ENCODE data around the gene VWA5B1.

The VWA5B1 gene

GRCh38 chr1:20322081-20322824, 31.6 kb downstream of the VWA5B1 start:
- DNase-seq (ENCODE audit: low spot score) = no peak

- DNase-seq (ENCODE audit: low spot score) = no peak
These were observed 32.3 kb downstream of the VWA5B1 start for GRCh38 chr1:20322825-20323612.

- no peak for DNase-seq (ENCODE audit: low spot score)
These were observed 32.9 kb downstream of the VWA5B1 start for GRCh38 chr1:20323613-20323920.

GRCh38 chr1:20324704-20325406, 34.2 kb downstream of the VWA5B1 start:
- DNase-seq (ENCODE audit: low spot score) = no peak

- DNase-seq (ENCODE audit: low spot score) = no peak
These were observed 34.8 kb downstream of the VWA5B1 start for GRCh38 chr1:20325407-20325843.

GRCh38 chr1:20325844-20326420, 35.3 kb downstream of the VWA5B1 start:
- no peak for DNase-seq (ENCODE audit: low spot score)

- DNase-seq (ENCODE audit: low spot score) = no peak
These were observed 36.8 kb downstream of the VWA5B1 start for GRCh38 chr1:20327467-20327866.

GRCh38 chr1:20328201-20328600, 37.5 kb downstream of the VWA5B1 start:
- DNase-seq (ENCODE audit: low spot score) = no peak

- DNase-seq (ENCODE audit: low spot score) = no peak
These were observed 39.3 kb downstream of the VWA5B1 start for GRCh38 chr1:20329793-20330542.

- no peak for DNase-seq (ENCODE audit: low spot score)
These were observed 43.4 kb downstream of the VWA5B1 start for GRCh38 chr1:20334103-20334502.

GRCh38 chr1:20336105-20336605, 45.5 kb downstream of the VWA5B1 start:
- DNase-seq (ENCODE audit: low spot score) = no peak

GRCh38 chr1:20337581-20337980, 46.9 kb downstream of the VWA5B1 start:
- DNase-seq (ENCODE audit: low spot score) = no peak

- no peak for DNase-seq (ENCODE audit: low spot score)
These were observed 49.3 kb downstream of the VWA5B1 start for GRCh38 chr1:20339811-20340457.

GRCh38 chr1:20342294-20343148, 51.8 kb downstream of the VWA5B1 start:
- no peak for DNase-seq (ENCODE audit: low spot score)

GRCh38 chr1:20343149-20343937, 52.7 kb downstream of the VWA5B1 start:
- no peak for DNase-seq (ENCODE audit: low spot score)

- no peak for DNase-seq (ENCODE audit: low spot score)
These were observed 53.2 kb downstream of the VWA5B1 start for GRCh38 chr1:20343938-20344302.

- no peak for DNase-seq (ENCODE audit: low spot score)
These were observed 54.1 kb downstream of the VWA5B1 start for GRCh38 chr1:20344738-20345137.

- DNase-seq (ENCODE audit: low spot score) = no peak
These were observed 54.7 kb downstream of the VWA5B1 start for GRCh38 chr1:20345419-20345818.

- no peak for DNase-seq (ENCODE audit: low spot score)
These were observed 55.8 kb downstream of the VWA5B1 start for GRCh38 chr1:20346433-20346832.
